Muscle layer of colon (tissue), 2 donors: ENCODE results near the gene PFKFB2.

ENCODE experiments used
- H3K27ac ChIP-seq: one replicate; pipeline ENCODE4 v1.7.0; 2013; ENCODE audit warnings: low read depth, mild to moderate bottlenecking, low read length, moderate library complexity
- H3K27me3 ChIP-seq, 2 donors: one replicate each; pipeline ENCODE4 v1.7.0; 2013; ENCODE audit warnings: low read length in 2 of 2, mild to moderate bottlenecking in 2 of 2; ENCODE audit not compliant: insufficient read depth in 2 of 2, control insufficient read depth in 1 of 2
- H3K36me3 ChIP-seq: one replicate; pipeline ENCODE4 v1.7.0; 2013; ENCODE audit warnings: mild to moderate bottlenecking, low read length; ENCODE audit not compliant: insufficient read depth
- H3K4me1 ChIP-seq: one replicate; pipeline ENCODE4 v1.7.0; 2013; ENCODE audit warnings: mild to moderate bottlenecking, low read length; ENCODE audit not compliant: insufficient read depth
- H3K4me3 ChIP-seq, 2 donors: one replicate each; pipeline ENCODE4 v1.7.0; 2013; ENCODE audit warnings: low read length in 2 of 2, low read depth in 1 of 2, mild to moderate bottlenecking in 1 of 2, moderate library complexity in 1 of 2
- H3K9ac ChIP-seq: one replicate; pipeline ENCODE4 v1.7.0; 2013; ENCODE audit warnings: low read length
- H3K9me3 ChIP-seq: one replicate; pipeline ENCODE4 v1.7.0; 2013; ENCODE audit warnings: mild to moderate bottlenecking, low read length
- donor health status: abdominal sarcoma.
- donor health status: Adenocarcinoma of cecum.

The PFKFB2 gene

GRCh38 chr1:207024202-207025145 lies 28.6 kb upstream of the PFKFB2 start:
- Histone ChIP-seq H3K27me3 (no peaks in the 10 kb centered on the region), H3K27ac (no peak overlapping the region), H3K9me3 (no peaks in the 10 kb centered on the region), H3K36me3 (no peaks in the 10 kb centered on the region), H3K4me1 (peaks cover 13% of the 10 kb centered on the region), H3K4me3 (no peak overlapping the region), H3K9ac (no peak overlapping the region)

GRCh38 chr1:207025146-207025880 lies 27.8 kb upstream of the PFKFB2 start:
- Histone ChIP-seq H3K4me3 (no peak overlapping the region), H3K27me3 (peaks cover 0 to 3% of the 10 kb centered on the region in 2 donors), H3K27ac (no peak overlapping the region), H3K9me3 (no peaks in the 10 kb centered on the region), H3K36me3 (no peaks in the 10 kb centered on the region), H3K9ac (no peak overlapping the region), H3K4me1 (peaks cover 13% of the 10 kb centered on the region)

- Histone ChIP-seq H3K27me3 (peaks cover 1 to 9% of the 10 kb centered on the region in 2 donors), H3K9me3 (no peaks in the 10 kb centered on the region), H3K36me3 (no peaks in the 10 kb centered on the region), H3K27ac (no peak overlapping the region), H3K4me3 (no peak overlapping the region), H3K4me1 (peaks cover 13% of the 10 kb centered on the region), H3K9ac (no peak overlapping the region)
These were observed 27.0 kb upstream of the PFKFB2 start for GRCh38 chr1:207026104-207026534.

- no peaks in the 10 kb centered on the region for H3K36me3 ChIP-seq
- peaks cover 5 to 9% of the 10 kb centered on the region in 2 donors for H3K27me3 ChIP-seq
- no peak overlapping the region for H3K4me3 ChIP-seq
- no peak overlapping the region for H3K27ac ChIP-seq
- no peak overlapping the region for H3K9ac ChIP-seq
- peaks cover 13% of the 10 kb centered on the region for H3K4me1 ChIP-seq
- H3K9me3 ChIP-seq = no peaks in the 10 kb centered on the region
These were observed 25.8 kb upstream of the PFKFB2 start for GRCh38 chr1:207027206-207027777.

GRCh38 chr1:207027921-207028320 lies 25.2 kb upstream of the PFKFB2 start:
- Histone ChIP-seq H3K4me1 (peaks cover 13% of the 10 kb centered on the region), H3K27me3 (peaks cover 5 to 9% of the 10 kb centered on the region in 2 donors), H3K36me3 (no peaks in the 10 kb centered on the region), H3K4me3 (no peak overlapping the region), H3K27ac (no peak overlapping the region), H3K9ac (no peak overlapping the region), H3K9me3 (no peaks in the 10 kb centered on the region)

- no peak overlapping the region for H3K27ac ChIP-seq
These were observed 24.0 kb upstream of the PFKFB2 start for GRCh38 chr1:207028884-207029650.

GRCh38 chr1:207029701-207030521 lies 23.2 kb upstream of the PFKFB2 start:
- Histone ChIP-seq H3K27me3 (peaks cover 5 to 9% of the 10 kb centered on the region in 2 donors), H3K36me3 (no peaks in the 10 kb centered on the region), H3K4me1 (peaks cover 13% of the 10 kb centered on the region), H3K27ac (no peak overlapping the region), H3K9ac (no peak overlapping the region), H3K9me3 (no peaks in the 10 kb centered on the region), H3K4me3 (no peak overlapping the region)

More at GRCh38 chr1:207028884-207029650, 24.0 kb upstream of the PFKFB2 start:
- H3K4me1 ChIP-seq = peaks cover 13% of the 10 kb centered on the region
- no peak overlapping the region for H3K9ac ChIP-seq
- no peak overlapping the region for H3K4me3 ChIP-seq
- H3K36me3 ChIP-seq = no peaks in the 10 kb centered on the region
- no peaks in the 10 kb centered on the region for H3K9me3 ChIP-seq
- H3K27me3 ChIP-seq = peaks cover 5 to 9% of the 10 kb centered on the region in 2 donors

GRCh38 chr1:207030522-207031009 lies 22.5 kb upstream of the PFKFB2 start:
- no peak overlapping the region for H3K4me3 ChIP-seq
- H3K9ac ChIP-seq = no peak overlapping the region

GRCh38 chr1:207031016-207031415 lies 22.1 kb upstream of the PFKFB2 start:
- H3K27me3 ChIP-seq = peaks cover 5 to 9% of the 10 kb centered on the region in 2 donors
- H3K27ac ChIP-seq = no peak overlapping the region
- H3K9ac ChIP-seq = no peak overlapping the region
- H3K4me3 ChIP-seq = no peak overlapping the region
- H3K9me3 ChIP-seq = no peaks in the 10 kb centered on the region
- H3K4me1 ChIP-seq = peaks cover 3% of the 10 kb centered on the region
- H3K36me3 ChIP-seq = no peaks in the 10 kb centered on the region

More at GRCh38 chr1:207030522-207031009, 22.5 kb upstream of the PFKFB2 start:
- Histone ChIP-seq H3K27ac (no peak overlapping the region), H3K27me3 (peaks cover 5 to 9% of the 10 kb centered on the region in 2 donors), H3K9me3 (no peaks in the 10 kb centered on the region), H3K36me3 (no peaks in the 10 kb centered on the region), H3K4me1 (peaks cover 7% of the 10 kb centered on the region)

- no peak overlapping the region for H3K9ac ChIP-seq
These were observed 21.3 kb upstream of the PFKFB2 start for GRCh38 chr1:207031632-207032264.

More at GRCh38 chr1:207031632-207032264, 21.3 kb upstream of the PFKFB2 start:
- no peak overlapping the region for H3K27ac ChIP-seq
- H3K4me1 ChIP-seq = no peaks in the 10 kb centered on the region
- no peaks in the 10 kb centered on the region for H3K36me3 ChIP-seq
- peaks cover 5 to 9% of the 10 kb centered on the region in 2 donors for H3K27me3 ChIP-seq
- H3K4me3 ChIP-seq = no peak overlapping the region
- H3K9me3 ChIP-seq = no peaks in the 10 kb centered on the region
